ENCODE results near the gene UBE2V1.

DNA sequence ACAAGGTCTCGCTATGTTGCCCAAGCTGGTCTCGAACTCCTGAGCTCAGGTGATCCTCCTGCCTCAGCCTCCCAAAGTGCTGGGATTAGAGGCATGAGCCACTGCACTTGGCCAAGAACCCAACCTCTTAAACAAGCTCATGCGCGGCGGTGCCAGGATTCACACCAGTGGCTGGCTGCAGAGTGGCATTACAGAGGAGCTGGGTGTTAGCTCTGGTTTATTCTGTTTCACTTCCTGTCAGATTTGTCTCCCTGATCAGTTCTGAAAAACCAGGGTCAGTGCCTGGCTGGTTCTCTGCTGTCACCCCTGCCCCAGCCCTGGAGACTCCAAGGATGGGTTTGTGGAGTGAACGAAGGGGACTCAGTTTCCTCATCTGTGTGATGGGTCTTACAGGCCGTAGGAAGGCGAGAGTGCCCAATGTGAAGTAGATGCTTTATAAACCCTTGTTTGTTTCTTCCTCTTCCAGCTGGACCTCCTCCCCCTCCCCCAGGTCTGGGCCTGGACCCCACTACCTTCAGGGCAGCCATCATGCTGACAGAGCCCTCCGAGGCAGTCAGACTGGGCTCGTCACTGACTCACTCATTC, 63.4 kb downstream of the UBE2V1 start:
- TF ChIP-seq, protein P1, sequence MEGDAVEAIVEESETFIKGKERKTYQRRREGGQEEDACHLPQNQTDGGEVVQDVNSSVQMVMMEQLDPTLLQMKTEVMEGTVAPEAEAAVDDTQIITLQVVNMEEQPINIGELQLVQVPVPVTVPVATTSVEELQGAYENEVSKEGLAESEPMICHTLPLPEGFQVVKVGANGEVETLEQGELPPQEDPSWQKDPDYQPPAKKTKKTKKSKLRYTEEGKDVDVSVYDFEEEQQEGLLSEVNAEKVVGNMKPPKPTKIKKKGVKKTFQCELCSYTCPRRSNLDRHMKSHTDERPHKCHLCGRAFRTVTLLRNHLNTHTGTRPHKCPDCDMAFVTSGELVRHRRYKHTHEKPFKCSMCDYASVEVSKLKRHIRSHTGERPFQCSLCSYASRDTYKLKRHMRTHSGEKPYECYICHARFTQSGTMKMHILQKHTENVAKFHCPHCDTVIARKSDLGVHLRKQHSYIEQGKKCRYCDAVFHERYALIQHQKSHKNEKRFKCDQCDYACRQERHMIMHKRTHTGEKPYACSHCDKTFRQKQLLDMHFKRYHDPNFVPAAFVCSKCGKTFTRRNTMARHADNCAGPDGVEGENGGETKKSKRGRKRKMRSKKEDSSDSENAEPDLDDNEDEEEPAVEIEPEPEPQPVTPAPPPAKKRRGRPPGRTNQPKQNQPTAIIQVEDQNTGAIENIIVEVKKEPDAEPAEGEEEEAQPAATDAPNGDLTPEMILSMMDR (IDR thresholded peaks at IDR 0.05) = no peak
- TF ChIP-seq POLR2A (IDR thresholded peaks at IDR 0.05) = no peak

Data from uterus (tissue), 2 donors.